ENCODE measurements around the gene GAS7. TPM values are rescaled to one million over a fixed set of nuclear protein-coding genes. Genes with fewer than 3 reads are reported as not detected.

The GAS7 gene
- total and polyA plus RNA-seq, 9 donors: 7.1 to 48.0 (median 24.2) TPM

GRCh38 chr17:10161386-10161785 is 37.0 kb downstream of the GAS7 start:
- no peak overlapping the region for H3K27ac ChIP-seq
- no peaks in the 10 kb centered on the region for H3K27me3 ChIP-seq
- intact Hi-C loops (cut with DNase I): no loop called here
- H3K4me1 ChIP-seq (ENCODE audit: insufficient read depth): peaks cover 4% of the 10 kb centered on the region
- H3K4me3 ChIP-seq: no peak overlapping the region
- no peaks in the 10 kb centered on the region for H3K36me3 ChIP-seq
- DNase-seq: no peak
- TF ChIP-seq CTCF (IDR thresholded peaks at IDR 0.05) (no peak), POLR2A (IDR thresholded peaks at IDR 0.05) (no peak), EP300 (IDR thresholded peaks at IDR 0.05) (no peak)
- no peaks in the 10 kb centered on the region for H3K9me3 ChIP-seq
- WGBS, 3 donors: 83 to 86% (median 85%) methylated on average over 5 of the region's 5 CpGs

- H3K36me3 ChIP-seq: no peaks in the 10 kb centered on the region
- DNase-seq: no peak
- no peak overlapping the region for H3K4me3 ChIP-seq
- WGBS, 3 donors: 65 to 73% (median 67%) methylated on average over 11 of the region's 11 CpGs
- no peaks in the 10 kb centered on the region for H3K4me1 ChIP-seq (ENCODE audit: insufficient read depth)
- H3K9me3 ChIP-seq: no peaks in the 10 kb centered on the region
- no peaks in the 10 kb centered on the region for H3K27me3 ChIP-seq
- no peak overlapping the region for H3K27ac ChIP-seq
- intact Hi-C loops (cut with DNase I): no loop called here
- TF ChIP-seq CTCF (IDR thresholded peaks at IDR 0.05) (no peak), EP300 (IDR thresholded peaks at IDR 0.05) (no peak), POLR2A (IDR thresholded peaks at IDR 0.05) (no peak)
These were observed 41.3 kb downstream of the GAS7 start for GRCh38 chr17:10156948-10157607.

GRCh38 chr17:10156599-10156947 is 41.8 kb downstream of the GAS7 start:
- Histone ChIP-seq H3K4me3 (no peak overlapping the region), H3K9me3 (no peaks in the 10 kb centered on the region), H3K27me3 (no peaks in the 10 kb centered on the region), H3K4me1 (ENCODE audit: insufficient read depth) (no peaks in the 10 kb centered on the region), H3K27ac (no peak overlapping the region), H3K36me3 (no peaks in the 10 kb centered on the region)
- intact Hi-C loops (cut with DNase I): no loop called here
- TF ChIP-seq POLR2A (IDR thresholded peaks at IDR 0.05) (no peak), EP300 (IDR thresholded peaks at IDR 0.05) (no peak), CTCF (IDR thresholded peaks at IDR 0.05) (no peak)
- WGBS, 3 donors: 83 to 89% (median 88%) methylated on average over 4 of the region's 4 CpGs
- no peak for DNase-seq

- Histone ChIP-seq H3K9me3 (no peaks in the 10 kb centered on the region), H3K27me3 (no peaks in the 10 kb centered on the region), H3K27ac (no peak overlapping the region), H3K4me3 (no peak overlapping the region), H3K4me1 (ENCODE audit: insufficient read depth) (no peaks in the 10 kb centered on the region), H3K36me3 (no peaks in the 10 kb centered on the region)
- TF ChIP-seq CTCF (IDR thresholded peaks at IDR 0.05) (no peak), POLR2A (IDR thresholded peaks at IDR 0.05) (no peak), EP300 (IDR thresholded peaks at IDR 0.05) (no peak)
- WGBS, 3 donors: 92 to 97% (median 93%) methylated on average over 4 of the region's 4 CpGs
- intact Hi-C loops (cut with DNase I): no loop called here
- DNase-seq: no peak
These were observed 42.4 kb downstream of the GAS7 start for GRCh38 chr17:10156077-10156435.
